Cardiac fibroblast (primary cell): ENCODE measurements around the gene MYO9B.
"Not testable (repeated sequence)": the region's sequence is repeated elsewhere in the genome, so short reads cannot be mapped to it uniquely, and the experiment has no call there.

Experiments
- DNase-seq, 2 donors: peaks; one replicate each; pipeline versions ENCODE4 v3.0.0 to v3.0.0-alpha.2; 2010; ENCODE audit warnings: low read depth in 2 of 2
- H3K4me3 ChIP-seq, 2 donors: replicated peaks in 1 of 2; 1 replicate in 1 of 2; 2 replicates in 1 of 2; pipeline ENCODE4 v1.5.1; 2011; ENCODE audit warnings: low read depth in 2 of 2, low read length in 2 of 2, mild to moderate bottlenecking in 2 of 2, moderate library complexity in 1 of 2
- TF ChIP-seq, protein P1 (sequence below): IDR thresholded peaks from one replicate; pipeline ENCODE4 v1.5.1; 2011; ENCODE audit warnings: low read depth, mild to moderate bottlenecking, low read length, inconsistent platforms

MYO9B gene

DNA sequence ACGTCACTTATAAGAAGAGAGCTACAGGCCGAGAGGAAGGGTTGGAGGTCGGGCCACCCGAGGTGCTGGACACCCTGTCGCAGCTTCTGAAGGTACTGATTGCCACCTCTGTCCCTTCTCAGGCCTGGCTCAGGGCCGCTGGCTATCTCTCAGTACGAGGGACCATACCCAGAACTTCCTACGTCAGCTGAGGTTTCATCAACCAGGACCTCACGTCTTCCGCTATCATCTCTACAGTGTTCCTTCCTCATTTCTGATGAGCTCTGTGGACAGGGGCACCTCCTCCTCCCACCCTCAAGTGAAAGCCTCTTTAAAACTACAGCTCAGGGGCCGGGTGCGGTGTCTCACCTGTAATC lies 81.3 kb downstream of the MYO9B start:
- no peak overlapping the region for H3K4me3 ChIP-seq
- DNase-seq: no peak
- TF ChIP-seq, protein P1, sequence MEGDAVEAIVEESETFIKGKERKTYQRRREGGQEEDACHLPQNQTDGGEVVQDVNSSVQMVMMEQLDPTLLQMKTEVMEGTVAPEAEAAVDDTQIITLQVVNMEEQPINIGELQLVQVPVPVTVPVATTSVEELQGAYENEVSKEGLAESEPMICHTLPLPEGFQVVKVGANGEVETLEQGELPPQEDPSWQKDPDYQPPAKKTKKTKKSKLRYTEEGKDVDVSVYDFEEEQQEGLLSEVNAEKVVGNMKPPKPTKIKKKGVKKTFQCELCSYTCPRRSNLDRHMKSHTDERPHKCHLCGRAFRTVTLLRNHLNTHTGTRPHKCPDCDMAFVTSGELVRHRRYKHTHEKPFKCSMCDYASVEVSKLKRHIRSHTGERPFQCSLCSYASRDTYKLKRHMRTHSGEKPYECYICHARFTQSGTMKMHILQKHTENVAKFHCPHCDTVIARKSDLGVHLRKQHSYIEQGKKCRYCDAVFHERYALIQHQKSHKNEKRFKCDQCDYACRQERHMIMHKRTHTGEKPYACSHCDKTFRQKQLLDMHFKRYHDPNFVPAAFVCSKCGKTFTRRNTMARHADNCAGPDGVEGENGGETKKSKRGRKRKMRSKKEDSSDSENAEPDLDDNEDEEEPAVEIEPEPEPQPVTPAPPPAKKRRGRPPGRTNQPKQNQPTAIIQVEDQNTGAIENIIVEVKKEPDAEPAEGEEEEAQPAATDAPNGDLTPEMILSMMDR: no peak

DNA sequence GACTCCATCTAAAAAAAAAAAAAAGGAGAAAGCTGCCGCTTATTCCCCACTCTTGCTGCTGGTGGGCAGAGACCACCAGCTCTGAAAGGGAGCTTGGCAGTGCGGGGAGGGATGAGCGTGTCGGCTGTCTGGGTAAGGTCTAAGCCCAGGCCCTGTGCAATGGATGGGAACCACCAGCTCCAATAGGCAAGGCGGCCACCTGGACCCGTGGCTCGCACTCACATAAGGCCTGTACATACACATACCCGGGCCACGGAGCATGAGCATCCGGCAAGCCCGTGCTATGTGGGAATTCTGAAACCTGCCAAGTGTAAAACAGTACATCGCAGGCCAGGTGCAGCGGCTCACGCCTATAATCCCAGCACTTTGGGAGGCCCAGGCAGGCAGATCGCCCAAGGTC lies 83.0 kb downstream of the MYO9B start:
- no peak for DNase-seq
- no peak overlapping the region for H3K4me3 ChIP-seq
- TF ChIP-seq, protein P1: no peak

DNA sequence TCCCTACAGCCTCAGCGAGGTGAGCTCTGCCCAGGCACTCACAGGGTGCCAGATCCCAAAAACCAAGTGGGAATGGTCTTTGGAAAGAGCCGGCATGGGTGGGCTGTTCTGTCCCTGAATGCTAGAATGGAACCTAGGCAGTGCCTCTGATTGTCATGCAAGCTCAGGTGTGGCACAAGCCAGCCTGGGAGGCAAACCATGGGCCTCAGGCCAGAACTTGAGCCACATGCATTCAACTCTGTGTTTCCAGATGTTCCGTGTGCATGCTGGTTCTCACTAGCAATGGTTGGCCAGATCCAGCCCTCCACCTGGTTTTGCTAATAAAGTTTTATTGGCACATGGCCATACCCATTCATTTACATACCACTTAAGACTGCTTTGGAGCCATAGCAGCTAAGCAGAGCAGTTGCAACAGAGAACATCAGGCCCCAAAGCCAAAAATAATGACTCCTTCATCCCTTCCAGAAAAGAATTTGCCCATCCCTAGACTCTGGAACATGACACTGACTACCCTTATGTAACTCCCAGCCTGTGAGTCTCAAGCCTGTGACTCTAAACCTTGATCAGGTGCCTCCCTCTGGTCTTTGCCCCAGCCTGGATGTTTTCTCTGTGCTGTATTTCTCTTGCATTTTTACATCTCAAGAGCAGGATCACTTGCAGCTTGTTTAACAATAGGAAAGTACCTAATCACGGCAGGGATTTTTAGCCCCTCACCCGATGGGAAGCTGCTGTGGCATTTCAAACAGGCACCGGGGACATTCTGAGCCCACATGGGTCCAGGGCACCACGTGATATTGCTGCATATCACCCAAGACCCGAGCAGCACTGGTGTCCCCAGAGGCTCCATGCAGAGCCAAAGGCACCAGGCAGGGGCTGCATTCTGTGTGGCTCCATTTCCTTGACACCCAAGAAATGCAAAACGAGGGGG lies 84.2 kb downstream of the MYO9B start:
- H3K4me3 ChIP-seq: no peak overlapping the region
- peak in 1 of 2 donors; percentile 17 for DNase-seq
- TF ChIP-seq, protein P1: no peak

DNA sequence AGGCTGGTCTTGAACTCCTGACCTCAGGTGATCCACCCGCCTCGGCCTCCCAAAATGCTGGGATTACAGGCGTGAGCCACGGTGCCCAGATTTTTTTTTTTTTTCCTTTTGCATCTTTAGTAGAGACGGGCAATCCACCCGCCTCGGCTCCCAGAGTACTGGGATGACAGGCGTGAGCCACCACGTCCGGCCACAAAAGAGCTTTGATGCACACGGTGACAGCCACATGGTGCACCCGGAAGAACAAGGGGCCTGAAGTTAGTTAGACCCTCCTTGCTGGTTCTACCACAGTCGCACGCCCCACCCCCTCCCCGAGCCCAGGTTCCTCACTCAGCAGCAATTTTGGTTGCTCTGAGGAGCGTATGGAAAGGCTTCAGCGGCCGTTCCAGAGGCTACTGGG lies 85.3 kb downstream of the MYO9B start:
- DNase-seq: no peak
- H3K4me3 ChIP-seq: no peak overlapping the region
- TF ChIP-seq, protein P1: no peak

DNA sequence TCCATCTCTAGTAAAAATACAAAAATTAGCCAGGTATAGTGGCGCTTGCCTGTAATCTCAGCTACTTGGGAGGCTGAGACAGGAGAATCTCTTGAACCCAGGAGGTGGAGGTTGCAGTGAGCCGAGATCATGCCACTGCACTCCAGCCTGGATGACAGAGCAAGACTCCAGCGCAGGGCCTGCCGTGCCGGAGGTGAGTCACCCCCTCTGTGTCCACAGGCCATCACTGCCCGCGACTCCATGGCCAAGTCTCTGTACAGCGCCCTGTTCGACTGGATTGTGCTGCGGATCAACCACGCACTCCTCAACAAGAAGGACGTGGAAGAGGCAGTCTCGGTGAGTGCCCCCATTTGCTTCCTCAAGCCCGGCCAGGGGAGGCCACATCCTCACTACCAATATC lies 86.6 kb downstream of the MYO9B start:
- not testable (repeated sequence) for H3K4me3 ChIP-seq, DNase-seq

DNA sequence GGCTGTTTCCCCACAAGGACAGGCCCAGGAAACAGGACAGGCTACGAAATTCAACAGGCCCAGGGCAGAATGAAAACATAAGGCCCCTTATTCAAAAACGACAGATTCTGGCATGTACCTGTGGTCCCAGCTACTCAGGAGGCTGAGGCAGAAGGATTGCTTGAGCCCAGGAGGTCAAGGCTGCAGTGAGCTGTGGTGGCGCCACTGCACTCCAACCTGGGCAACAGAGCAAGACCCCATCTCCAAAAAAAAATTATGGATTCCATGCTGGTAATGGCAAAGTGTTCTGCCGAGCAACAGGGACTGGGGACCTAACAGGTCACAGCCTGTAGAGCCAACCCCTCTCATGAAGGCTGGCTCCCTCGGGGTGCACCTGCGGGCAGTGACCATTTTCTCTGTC lies 87.0 kb downstream of the MYO9B start:
- DNase-seq: no peak
- TF ChIP-seq, protein P1: no peak
- H3K4me3 ChIP-seq: no peak overlapping the region

DNA sequence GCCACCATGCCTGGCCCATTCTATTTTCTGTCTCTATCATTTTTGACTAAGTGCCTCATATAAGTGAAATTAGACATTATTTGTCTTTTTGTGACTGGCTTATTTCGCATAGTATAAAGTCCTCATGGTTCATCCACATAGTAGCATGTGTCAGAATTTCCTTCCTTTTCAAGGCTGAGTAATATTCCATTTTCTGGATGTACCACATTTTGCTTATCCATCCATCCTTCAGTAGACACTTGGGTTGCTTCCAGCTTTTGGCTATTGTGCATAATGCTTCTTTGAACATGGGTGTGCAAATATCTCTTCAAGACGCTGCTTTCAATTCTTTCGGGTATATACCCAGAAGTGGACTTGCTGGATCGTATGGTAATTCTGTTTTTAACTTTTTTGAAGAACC lies 88.1 kb downstream of the MYO9B start:
- DNase-seq: no peak
- TF ChIP-seq, protein P1: no peak
- no peak overlapping the region for H3K4me3 ChIP-seq
